Activated CD4-positive, alpha-beta T cell treated with anti-CD3 and anti-CD28 coated beads for 36 hours (primary cell): ENCODE data around the gene CDKN1A. TPM values are rescaled to one million over a fixed set of nuclear protein-coding genes. Genes with fewer than 3 reads are reported as not detected.

Experiments used
- ATAC-seq: fragments of 200-7000 bp; cut with Tn5 transposase; one replicate; pipeline ENCODE4 v1.10.0; 2021; ENCODE audit warnings: mild to moderate bottlenecking, moderate library complexity
- CTCF ChIA-PET: fragments of 350-600 bp; sonication (Branson Sonifier 250); formaldehyde crosslinking; loops from one replicate; lab custom pipeline; 2021; ENCODE audit warnings: antibody characterized with exemption; lab: Charles Lee
- POLR2A ChIA-PET: fragments of 350-600 bp; sonication (Branson Sonifier 250); formaldehyde crosslinking; loops from one replicate; lab custom pipeline; 2021; ENCODE audit warnings: antibody characterized with exemption, inconsistent platforms; lab: Charles Lee
- DNase-seq: peaks from one replicate; pipeline ENCODE4 v3.0.0-alpha.2; 2020
- H3K27ac Mint-ChIP-seq: one replicate; pipeline ENCODE4 v1.8.0; 2021; ENCODE audit warnings: mixed read lengths
- H3K27me3 Mint-ChIP-seq: one replicate; pipeline ENCODE4 v1.8.0; 2021; ENCODE audit warnings: mixed read lengths
- H3K36me3 Mint-ChIP-seq: one replicate; pipeline ENCODE4 v1.8.0; 2021; ENCODE audit warnings: low read depth, mixed read lengths
- H3K4me1 Mint-ChIP-seq: one replicate; pipeline ENCODE4 v1.8.0; 2021; ENCODE audit warnings: mixed read lengths
- H3K4me3 Mint-ChIP-seq: one replicate; pipeline ENCODE4 v1.8.0; 2021; ENCODE audit warnings: mild to moderate bottlenecking, moderate library complexity, mixed read lengths
- H3K9me3 Mint-ChIP-seq: one replicate; pipeline ENCODE4 v1.8.0; 2021; ENCODE audit warnings: low read depth, mixed read lengths
- intact Hi-C, 2 experiments: fragments of 100-400 bp; cut with DNase I in 1 of 2; cut with micrococcal nuclease in 1 of 2; formaldehyde crosslinking; loops; one replicate each; pipeline versions ENCODE4 v1.14.2 to v1.15.1; 2022 to 2024; cut with DNase I, micrococcal nuclease
- total RNA-seq, 2 experiments: library from RNA; stranded (reverse); gene quantifications; one replicate each; pipeline ENCODE4 v1.2.3, GENCODE V29; 2021

Gene CDKN1A
- total RNA-seq, 2 experiments from 2014 or later, result 31.3 to 35.9 TPM

DNA sequence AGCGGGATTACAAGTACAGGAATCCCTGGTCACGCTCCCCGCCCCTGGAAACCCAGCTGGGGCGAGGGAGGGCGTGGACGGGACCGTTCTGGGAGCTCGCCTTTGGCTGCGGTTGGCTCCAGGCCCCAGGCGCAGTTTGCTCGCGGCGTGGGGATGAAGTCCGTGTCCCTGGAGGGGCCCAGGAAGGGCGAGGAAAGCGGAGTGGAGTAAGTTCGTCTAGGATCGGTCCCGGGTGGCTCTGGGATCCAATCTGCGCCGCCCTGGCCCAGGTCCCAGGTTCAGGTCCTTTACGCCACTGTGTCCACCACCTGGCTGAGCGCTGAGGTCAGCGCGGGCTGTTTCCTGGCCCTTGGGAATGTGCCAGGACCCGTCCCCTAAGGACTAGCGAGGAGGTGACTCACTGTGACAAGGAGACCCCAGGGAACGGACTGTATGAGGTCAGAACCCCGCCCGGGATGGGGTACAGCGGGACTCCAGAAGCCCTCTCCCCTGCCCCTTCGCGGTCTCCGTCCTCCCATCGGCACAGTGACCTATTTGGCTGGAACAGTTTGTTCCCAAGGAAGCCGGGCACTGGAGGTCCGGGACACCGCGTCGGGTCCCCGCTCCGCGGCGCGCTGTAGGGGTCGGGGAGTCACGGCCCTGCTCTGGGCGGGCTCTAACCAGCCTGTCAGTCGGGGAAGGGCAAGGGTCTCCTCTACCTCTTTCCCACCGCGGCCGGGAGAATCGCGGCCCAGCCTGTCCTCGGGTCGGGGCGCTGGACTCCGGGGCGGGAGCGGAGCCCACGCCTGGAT, 724 bp downstream of the CDKN1A start:
- ATAC-seq (no peak), DNase-seq (peak; percentile 39)
- Mint-ChIP-seq H3K36me3 (peaks cover 25% of the 10 kb centered on the region), H3K27ac (peak overlapping the region; percentile 86), H3K4me3 (peak overlapping the region; percentile 85), H3K27me3 (peaks cover 12% of the 10 kb centered on the region), H3K4me1 (peaks cover 50% of the 10 kb centered on the region), H3K9me3 (no peaks in the 10 kb centered on the region)
- POLR2A ChIA-PET, result interaction anchor here (0.6 to 1.1 kb wide), 4 partner anchors 16 to 186 kb away, joined by 3 to 7 read pairs (median 4); no protein-coding TSS in a partner anchor
- CTCF ChIA-PET, result interaction anchor here (0.6 to 3.4 kb wide), 8 partner anchors 8 to 159 kb away, joined by 3 to 12 read pairs (median 4); no protein-coding TSS in a partner anchor
- intact Hi-C loops, result loop anchor here in 1 of 2 experiments (2.0 to 5.0 kb wide), 4 partner anchors 482 to 952 kb away; partner anchors contain the start of genes BRPF3 and MAPK14

DNA sequence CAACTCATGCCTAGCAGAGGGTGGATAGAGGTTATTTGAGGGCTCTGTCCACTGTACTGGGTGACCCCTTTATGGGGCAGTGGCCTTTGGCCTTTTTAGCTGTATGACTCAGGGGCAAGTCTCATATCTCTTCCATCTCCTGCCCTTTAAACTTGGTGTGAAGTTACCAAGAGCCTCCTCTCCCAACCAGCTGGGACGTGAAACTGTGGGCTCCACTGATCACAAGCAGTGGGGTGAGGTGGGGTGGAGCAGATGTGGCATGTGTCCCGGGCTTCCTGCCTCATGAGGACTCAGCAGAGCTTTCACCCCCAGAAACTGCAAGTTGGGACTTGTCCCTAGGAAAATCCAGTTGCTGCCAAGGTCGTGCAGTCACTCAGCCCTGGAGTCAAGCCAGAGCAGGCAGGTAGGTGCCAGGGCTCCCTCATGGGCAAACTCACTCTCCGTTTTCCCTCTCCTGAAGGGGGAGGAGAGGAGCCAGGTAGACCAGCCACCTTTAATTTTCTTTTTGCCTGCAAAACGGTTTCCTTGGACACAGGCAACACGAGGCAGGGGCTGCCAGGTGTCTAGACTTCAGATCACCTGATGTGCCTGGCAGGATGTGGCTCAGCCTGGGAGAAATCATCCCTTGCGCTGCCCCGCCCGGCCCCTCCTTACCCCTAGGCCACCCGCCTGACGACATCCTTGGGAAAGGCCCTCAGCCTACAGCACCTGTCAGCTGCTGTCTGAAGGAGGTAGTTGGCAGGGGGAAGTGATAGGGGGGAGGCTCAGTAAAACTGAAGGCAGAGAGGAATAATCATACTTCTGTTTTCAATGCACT, 4.0 kb downstream of the CDKN1A start:
- CTCF ChIA-PET, result interaction anchor here (0.6 to 2.5 kb wide), 8 partner anchors 8 to 322 kb away, joined by 3 to 10 read pairs (median 5); no protein-coding TSS in a partner anchor
- peak; percentile 87 for DNase-seq
- peak overlapping the region; percentile 89 for H3K27ac Mint-ChIP-seq
- no peaks in the 10 kb centered on the region for H3K9me3 Mint-ChIP-seq
- intact Hi-C loops, result loop anchor here (1.0 to 5.0 kb wide), 6 partner anchors 13 to 550 kb away; partner anchors contain the start of genes KCTD20 (in 1 of the 2), MAPK13 (in 1 of the 2) and PXT1 (in 1 of the 2)
- H3K36me3 Mint-ChIP-seq, result peaks cover 51% of the 10 kb centered on the region
- peak; percentile 65 for ATAC-seq
- H3K27me3 Mint-ChIP-seq, result peaks cover 8% of the 10 kb centered on the region
- peak overlapping the region; percentile 56 for H3K4me3 Mint-ChIP-seq
- POLR2A ChIA-PET, result interaction anchor here (0.6 to 1.9 kb wide), 5 partner anchors 44 to 109 kb away, joined by 3 to 5 read pairs (median 4); no protein-coding TSS in a partner anchor
- peaks cover 42% of the 10 kb centered on the region for H3K4me1 Mint-ChIP-seq

DNA sequence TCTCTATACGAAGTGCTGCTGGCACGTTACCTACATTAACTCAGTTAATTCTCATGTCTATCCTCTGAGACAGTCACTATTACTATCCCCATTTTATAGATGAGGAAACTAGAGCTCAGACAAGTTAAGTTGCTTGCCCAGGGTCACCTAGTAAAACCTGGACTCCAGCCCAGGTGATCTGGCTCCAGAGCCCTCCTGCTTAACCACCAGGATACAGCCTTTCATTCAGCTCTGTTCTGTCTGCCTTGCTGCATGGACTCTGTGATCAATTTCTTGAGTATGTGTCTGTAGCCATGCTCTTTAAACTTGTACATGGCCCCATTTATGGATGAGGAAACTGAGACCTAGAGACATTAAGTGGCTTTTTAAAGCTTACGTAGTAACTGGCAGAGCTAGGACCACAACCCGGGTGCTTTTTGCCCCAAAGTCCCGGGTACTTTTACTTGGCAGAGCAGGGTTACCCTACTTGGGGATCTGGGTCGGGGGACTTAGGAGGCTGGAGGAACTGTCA, 4.7 kb downstream of the CDKN1A start:
- ATAC-seq (no peak), DNase-seq (no peak)
- H3K9me3 Mint-ChIP-seq, result no peaks in the 10 kb centered on the region
- intact Hi-C loops, result loop anchor here (2.0 to 5.0 kb wide), 5 partner anchors 74 to 551 kb away; partner anchors contain the start of genes KCTD20 (in 1 of the 2), MAPK13 (in 1 of the 2) and PXT1 (in 1 of the 2)
- ChIA-PET POLR2A (interaction anchor here (0.6 to 1.9 kb wide), 3 partner anchors 57 to 108 kb away, joined by 3 to 4 read pairs (median 4); no protein-coding TSS in a partner anchor), CTCF (interaction anchor here (1.3 kb wide), 3 partner anchors 9 to 75 kb away, joined by 4 to 8 read pairs (median 5); no protein-coding TSS in a partner anchor)
- H3K36me3 Mint-ChIP-seq, result peaks cover 51% of the 10 kb centered on the region
- H3K27me3 Mint-ChIP-seq, result peaks cover 3% of the 10 kb centered on the region
- peak overlapping the region; percentile 28 for H3K4me3 Mint-ChIP-seq
- peak overlapping the region; percentile 89 for H3K27ac Mint-ChIP-seq
- peaks cover 36% of the 10 kb centered on the region for H3K4me1 Mint-ChIP-seq

DNA sequence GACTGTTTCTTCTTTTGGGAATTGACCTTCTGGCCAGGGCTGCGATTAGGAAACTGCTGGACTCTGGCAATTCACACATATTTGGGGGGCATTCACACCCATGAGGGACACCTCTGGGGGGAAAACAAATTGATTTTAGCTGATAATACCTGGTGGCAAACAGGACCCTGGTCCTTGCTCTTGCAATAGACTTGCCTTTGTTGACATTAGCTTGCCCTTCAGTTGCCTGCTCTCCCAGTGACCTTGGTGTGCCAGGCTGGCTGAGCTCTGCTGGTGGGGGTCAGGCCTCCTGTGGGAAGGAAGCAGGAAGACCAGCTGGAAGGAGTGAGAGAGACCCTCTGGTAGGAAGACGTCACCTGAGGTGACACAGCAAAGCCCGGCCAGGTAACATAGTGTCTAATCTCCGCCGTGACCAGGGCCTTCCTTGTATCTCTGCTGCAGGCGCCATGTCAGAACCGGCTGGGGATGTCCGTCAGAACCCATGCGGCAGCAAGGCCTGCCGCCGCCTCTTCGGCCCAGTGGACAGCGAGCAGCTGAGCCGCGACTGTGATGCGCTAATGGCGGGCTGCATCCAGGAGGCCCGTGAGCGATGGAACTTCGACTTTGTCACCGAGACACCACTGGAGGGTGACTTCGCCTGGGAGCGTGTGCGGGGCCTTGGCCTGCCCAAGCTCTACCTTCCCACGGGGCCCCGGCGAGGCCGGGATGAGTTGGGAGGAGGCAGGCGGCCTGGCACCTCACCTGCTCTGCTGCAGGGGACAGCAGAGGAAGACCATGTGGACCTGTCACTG, 5.3 kb downstream of the CDKN1A start:
- Mint-ChIP-seq H3K36me3 (peaks cover 47% of the 10 kb centered on the region), H3K4me3 (no peak overlapping the region), H3K27ac (peak overlapping the region; percentile 89), H3K9me3 (no peaks in the 10 kb centered on the region), H3K27me3 (peaks cover under 1% of the 10 kb centered on the region), H3K4me1 (peaks cover 32% of the 10 kb centered on the region)
- ChIA-PET POLR2A (interaction anchor here (0.6 to 1.9 kb wide), 3 partner anchors 23 to 108 kb away, joined by 3 to 4 read pairs (median 4); no protein-coding TSS in a partner anchor), CTCF (interaction anchor here (1.3 kb wide), 3 partner anchors 9 to 74 kb away, joined by 4 to 8 read pairs (median 5); no protein-coding TSS in a partner anchor)
- DNase-seq (no peak), ATAC-seq (no peak)
- intact Hi-C loops, result loop anchor here (2.0 to 5.0 kb wide), 5 partner anchors 73 to 552 kb away; partner anchors contain the start of genes KCTD20 (in 1 of the 2), MAPK13 (in 1 of the 2) and PXT1 (in 1 of the 2)

DNA sequence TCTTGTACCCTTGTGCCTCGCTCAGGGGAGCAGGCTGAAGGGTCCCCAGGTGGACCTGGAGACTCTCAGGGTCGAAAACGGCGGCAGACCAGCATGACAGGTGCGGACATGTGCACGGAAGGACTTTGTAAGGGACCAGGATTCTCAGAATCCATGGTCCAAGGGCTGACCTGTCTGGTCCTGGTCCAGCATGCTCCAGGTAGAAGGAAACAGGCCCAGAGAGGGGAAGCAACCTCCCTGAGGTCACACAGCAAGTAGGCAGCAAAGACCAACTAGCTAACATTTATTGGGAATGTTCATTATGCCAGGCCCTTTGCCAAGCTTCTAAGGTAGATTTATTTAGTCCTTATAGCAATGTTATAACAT, 5.9 kb downstream of the CDKN1A start:
- no peak overlapping the region for H3K27ac Mint-ChIP-seq
- ChIA-PET POLR2A (interaction anchor here (0.6 kb wide), 1 partner anchor 24 kb away, joined by 4 read pairs; no protein-coding TSS in a partner anchor), CTCF (interaction anchor here (0.9 kb wide), 1 partner anchor 61 kb away, joined by 3 read pairs; no protein-coding TSS in a partner anchor)

DNA sequence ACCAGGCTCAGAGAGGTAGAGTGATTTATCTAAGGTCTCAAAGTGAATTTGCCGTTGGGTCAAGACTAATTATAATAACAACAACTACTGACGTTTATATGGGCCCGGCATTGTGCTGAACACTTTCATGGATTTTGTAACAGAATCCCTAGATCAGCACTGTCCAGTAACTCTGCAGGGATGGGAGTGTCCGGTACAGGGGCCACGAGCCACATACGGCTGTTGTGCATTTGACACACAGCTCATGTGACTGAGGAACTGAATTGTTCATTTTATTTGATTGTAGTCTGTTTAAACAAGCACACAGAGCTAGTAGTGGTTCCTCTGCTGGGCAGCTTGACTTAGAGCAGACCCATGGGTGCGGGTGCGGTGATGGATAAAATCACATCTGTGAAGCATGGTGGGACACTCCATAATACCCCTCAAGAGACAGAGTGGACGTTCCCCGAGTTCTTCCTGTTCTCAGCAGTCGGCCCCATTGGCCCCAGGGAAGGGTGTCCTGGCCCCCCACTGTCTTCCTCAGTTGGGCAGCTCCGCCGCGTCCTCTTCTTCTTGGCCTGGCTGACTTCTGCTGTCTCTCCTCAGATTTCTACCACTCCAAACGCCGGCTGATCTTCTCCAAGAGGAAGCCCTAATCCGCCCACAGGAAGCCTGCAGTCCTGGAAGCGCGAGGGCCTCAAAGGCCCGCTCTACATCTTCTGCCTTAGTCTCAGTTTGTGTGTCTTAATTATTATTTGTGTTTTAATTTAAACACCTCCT, 6.8 kb downstream of the CDKN1A start:
- Mint-ChIP-seq H3K9me3 (no peaks in the 10 kb centered on the region), H3K36me3 (peaks cover 44% of the 10 kb centered on the region), H3K27me3 (no peaks in the 10 kb centered on the region), H3K4me1 (peaks cover 31% of the 10 kb centered on the region), H3K27ac (no peak overlapping the region), H3K4me3 (no peak overlapping the region)
- intact Hi-C loops, result no loop called here
- DNase-seq (no peak), ATAC-seq (no peak)
- ChIA-PET CTCF (interaction anchor here (0.6 to 0.9 kb wide), 3 partner anchors 61 to 1392 kb away, joined by 3 read pairs; no protein-coding TSS in a partner anchor), POLR2A (no interaction called here)

More for the DNA sequence above, 5.9 kb downstream of the CDKN1A start:
- peaks cover 45% of the 10 kb centered on the region for H3K36me3 Mint-ChIP-seq
- ATAC-seq, result no peak
- no peaks in the 10 kb centered on the region for H3K27me3 Mint-ChIP-seq
- intact Hi-C loops, result loop anchor here (5.0 kb wide), 4 partner anchors 87 to 552 kb away; partner anchors contain the start of genes KCTD20 (in 1 of the 2), MAPK13 (in 1 of the 2) and PXT1 (in 1 of the 2)
- peaks cover 31% of the 10 kb centered on the region for H3K4me1 Mint-ChIP-seq
- no peaks in the 10 kb centered on the region for H3K9me3 Mint-ChIP-seq
- no peak overlapping the region for H3K4me3 Mint-ChIP-seq
- DNase-seq, result no peak

DNA sequence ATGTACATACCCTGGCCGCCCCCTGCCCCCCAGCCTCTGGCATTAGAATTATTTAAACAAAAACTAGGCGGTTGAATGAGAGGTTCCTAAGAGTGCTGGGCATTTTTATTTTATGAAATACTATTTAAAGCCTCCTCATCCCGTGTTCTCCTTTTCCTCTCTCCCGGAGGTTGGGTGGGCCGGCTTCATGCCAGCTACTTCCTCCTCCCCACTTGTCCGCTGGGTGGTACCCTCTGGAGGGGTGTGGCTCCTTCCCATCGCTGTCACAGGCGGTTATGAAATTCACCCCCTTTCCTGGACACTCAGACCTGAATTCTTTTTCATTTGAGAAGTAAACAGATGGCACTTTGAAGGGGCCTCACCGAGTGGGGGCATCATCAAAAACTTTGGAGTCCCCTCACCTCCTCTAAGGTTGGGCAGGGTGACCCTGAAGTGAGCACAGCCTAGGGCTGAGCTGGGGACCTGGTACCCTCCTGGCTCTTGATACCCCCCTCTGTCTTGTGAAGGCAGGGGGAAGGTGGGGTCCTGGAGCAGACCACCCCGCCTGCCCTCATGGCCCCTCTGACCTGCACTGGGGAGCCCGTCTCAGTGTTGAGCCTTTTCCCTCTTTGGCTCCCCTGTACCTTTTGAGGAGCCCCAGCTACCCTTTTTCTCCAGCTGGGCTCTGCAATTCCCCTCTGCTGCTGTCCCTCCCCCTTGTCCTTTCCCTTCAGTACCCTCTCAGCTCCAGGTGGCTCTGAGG, 7.6 kb downstream of the CDKN1A start:
- ChIA-PET CTCF (interaction anchor here (0.7 to 1.1 kb wide), 3 partner anchors 58 to 1392 kb away, joined by 3 read pairs; no protein-coding TSS in a partner anchor), POLR2A (no interaction called here)
- Mint-ChIP-seq H3K4me1 (peaks cover 26% of the 10 kb centered on the region), H3K4me3 (no peak overlapping the region), H3K36me3 (peaks cover 40% of the 10 kb centered on the region), H3K27me3 (no peaks in the 10 kb centered on the region), H3K9me3 (no peaks in the 10 kb centered on the region), H3K27ac (no peak overlapping the region)
- ATAC-seq (no peak), DNase-seq (no peak)
- intact Hi-C loops, result no loop called here

DNA sequence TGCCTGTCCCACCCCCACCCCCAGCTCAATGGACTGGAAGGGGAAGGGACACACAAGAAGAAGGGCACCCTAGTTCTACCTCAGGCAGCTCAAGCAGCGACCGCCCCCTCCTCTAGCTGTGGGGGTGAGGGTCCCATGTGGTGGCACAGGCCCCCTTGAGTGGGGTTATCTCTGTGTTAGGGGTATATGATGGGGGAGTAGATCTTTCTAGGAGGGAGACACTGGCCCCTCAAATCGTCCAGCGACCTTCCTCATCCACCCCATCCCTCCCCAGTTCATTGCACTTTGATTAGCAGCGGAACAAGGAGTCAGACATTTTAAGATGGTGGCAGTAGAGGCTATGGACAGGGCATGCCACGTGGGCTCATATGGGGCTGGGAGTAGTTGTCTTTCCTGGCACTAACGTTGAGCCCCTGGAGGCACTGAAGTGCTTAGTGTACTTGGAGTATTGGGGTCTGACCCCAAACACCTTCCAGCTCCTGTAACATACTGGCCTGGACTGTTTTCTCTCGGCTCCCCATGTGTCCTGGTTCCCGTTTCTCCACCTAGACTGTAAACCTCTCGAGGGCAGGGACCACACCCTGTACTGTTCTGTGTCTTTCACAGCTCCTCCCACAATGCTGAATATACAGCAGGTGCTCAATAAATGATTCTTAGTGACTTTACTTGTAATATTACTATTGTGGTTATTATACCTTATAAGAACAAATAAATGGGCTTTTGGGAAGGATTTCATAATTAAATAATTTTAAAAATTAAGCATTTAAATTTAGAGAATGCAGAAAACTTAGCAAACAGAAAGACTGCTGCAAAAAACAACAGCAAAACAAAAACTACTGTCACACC, 8.4 kb downstream of the CDKN1A start:
- CTCF ChIA-PET, result interaction anchor here (1.0 to 1.1 kb wide), 2 partner anchors 59 to 123 kb away, joined by 3 read pairs; no protein-coding TSS in a partner anchor
- Mint-ChIP-seq H3K36me3 (peaks cover 40% of the 10 kb centered on the region), H3K27me3 (no peaks in the 10 kb centered on the region), H3K9me3 (no peaks in the 10 kb centered on the region), H3K27ac (no peak overlapping the region), H3K4me3 (no peak overlapping the region), H3K4me1 (peaks cover 29% of the 10 kb centered on the region)
- intact Hi-C loops, result no loop called here
- POLR2A ChIA-PET, result no interaction called here
- ATAC-seq (no peak), DNase-seq (no peak)
